NCI-H510A (cell line): Measurements from ENCODE around the gene CENATAC.
A peak's percentile ranks its signal among the peaks of the same experiment; 100 is the strongest.
"Not testable (repeated sequence)": the region's sequence is repeated elsewhere in the genome, so short reads cannot be mapped to it uniquely, and the experiment has no call there.

ENCODE experiments used
- DNase-seq: peaks from one replicate; lab custom pipeline; 2025; lab: John Stamatoyannopoulos, UW

CENATAC gene

DNA sequence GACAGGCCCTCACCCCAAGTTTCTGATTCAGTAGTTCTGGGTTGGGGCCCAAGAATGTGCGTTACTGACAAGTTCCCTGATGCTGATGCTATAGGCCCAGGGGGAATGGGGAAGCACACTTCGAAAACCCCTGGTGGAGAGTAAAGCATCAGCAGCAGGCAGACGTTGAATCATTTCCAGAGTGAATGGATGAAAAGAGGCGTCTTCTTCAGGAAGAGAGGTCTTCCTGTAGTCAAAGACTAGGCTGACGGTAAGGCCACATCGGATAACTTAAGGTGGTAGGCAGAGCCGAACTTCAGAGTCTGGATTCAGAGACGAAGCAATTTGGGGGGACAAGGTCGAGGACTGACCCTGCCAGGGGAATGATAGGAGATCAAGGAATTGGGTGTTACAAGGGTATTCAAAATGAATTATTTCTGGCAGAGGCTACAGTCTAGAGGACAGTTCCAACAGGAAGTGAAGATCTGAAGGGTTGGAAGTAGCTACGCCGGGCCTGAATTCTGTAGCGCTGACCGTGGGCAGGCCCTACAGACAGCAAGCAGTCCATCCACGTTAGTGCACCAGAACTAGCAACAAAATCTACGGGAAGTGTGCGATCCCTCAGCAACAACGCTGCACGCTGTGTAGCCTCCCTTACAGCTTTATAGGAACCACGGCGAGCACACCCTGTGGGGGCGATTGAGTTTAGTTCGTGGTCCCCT is 862 bp upstream of the CENATAC start:
- DNase-seq: no peak

DNA sequence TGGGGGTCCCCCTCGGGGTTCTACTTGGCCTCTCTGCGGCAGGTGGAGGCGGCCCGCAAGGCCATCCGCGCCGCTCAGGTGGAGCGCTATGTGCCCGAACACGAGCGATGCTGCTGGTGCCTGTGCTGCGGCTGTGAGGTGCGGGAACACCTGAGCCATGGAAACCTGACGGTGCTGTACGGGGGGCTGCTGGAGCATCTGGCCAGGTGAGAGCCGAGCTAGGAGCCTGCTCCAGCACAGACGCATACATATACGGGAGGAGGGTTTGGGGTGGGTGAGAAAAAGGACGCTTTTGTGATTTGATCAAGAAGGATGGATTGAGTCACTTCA is 415 bp downstream of the CENATAC start:
- DNase-seq: no peak

GRCh38 chr11:118998822-118999221 is 884 bp downstream of the CENATAC start:
- DNase-seq: no peak

DNA sequence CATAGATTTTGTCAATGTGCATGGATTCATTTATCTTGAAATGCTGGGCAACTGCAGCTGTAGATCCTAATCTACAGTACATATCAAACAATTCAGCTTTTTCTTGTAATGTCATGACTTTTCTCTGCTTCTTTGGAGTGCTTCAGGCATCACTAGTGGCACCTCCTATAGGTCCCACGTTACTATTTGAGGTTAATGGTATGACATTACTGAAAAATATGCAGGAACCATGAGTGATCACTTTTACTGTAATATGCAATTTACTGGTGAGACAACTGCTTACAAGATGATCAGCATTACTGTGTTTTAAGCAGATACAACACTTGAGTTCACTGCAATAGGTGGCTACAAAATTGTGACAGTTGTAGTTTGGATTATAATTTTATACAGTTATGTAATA is 3.0 kb downstream of the CENATAC start:
- DNase-seq: no peak

DNA sequence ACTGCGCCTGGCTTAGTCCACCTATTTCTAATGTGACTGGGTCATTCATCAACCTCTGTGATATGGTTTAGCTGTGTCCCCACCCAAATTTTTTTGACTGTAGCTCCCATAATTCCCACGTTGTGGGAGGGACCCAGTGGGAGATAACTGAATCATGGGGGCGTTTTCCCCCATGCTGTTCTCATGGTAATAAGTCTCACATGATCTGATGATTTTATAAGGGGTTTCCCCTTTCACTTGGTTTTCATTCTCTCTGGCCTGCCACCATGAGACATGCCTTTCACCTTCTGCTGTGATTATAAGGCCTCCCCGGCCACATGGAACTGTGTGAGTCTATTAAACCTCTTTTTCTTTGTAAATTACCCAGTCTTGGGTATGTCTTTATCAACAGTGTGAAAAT is 8.7 kb downstream of the CENATAC start:
- DNase-seq: no peak

- no peak for DNase-seq
These were observed 13.6 kb downstream of the CENATAC start for GRCh38 chr11:119011476-119012053.

DNA sequence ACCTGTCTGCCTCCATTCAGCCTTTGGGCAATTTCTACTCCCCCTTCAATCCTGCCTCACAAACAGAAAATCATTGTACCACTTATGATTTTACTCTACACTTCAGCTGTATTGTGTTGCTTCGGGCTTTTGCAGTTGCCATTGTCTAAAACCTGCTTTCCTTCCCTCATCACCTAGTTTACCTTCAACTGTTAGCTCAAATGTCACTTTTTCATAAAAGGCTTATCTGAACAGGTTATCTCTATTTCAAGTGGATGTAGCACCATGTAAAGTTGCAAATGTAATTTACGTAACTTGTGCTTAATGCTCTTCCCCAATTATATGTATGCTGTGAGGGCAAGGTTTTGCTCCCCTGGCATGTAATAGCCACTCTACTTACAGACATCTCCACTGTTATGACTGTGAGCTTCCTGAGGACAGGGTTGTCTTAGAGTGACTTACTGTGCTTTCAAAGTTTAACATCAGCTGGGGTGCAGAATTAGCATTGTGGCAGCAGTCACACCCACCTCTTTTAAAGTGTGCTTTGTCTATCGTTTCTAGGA is 14.8 kb downstream of the CENATAC start:
- DNase-seq: no peak

DNA sequence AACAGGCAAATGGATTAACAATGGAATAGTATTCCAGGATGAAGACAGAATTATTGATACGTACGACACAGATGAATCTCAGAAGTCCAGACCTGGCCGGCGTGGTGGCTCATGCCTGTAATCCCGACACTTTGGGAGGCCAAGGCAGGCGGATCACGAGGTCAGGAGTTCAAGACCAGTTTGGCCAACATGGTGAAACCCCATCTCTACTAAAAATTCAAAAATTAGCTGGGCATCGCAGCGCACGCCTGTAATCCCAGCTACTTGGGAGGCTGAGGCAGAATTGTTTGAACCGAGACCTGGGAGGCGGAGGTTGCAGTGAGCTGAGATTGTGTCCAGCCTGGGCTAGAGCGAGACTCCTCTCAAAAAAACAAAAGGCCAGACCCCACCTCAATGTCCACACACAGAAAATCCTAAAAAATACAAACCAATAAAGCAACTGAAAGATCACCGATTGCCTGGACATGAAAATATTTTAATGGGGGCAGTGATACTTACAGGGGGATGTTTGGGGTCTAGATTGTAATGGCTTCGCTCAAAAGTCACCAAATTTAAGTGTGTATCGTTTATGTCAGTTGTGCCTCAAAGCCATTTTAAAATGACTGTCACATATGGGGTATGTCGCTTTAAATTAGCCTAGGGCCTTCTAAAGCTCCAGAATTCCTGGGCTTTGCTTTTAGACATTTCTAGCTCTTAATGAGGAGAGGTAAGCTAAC is 16.4 kb downstream of the CENATAC start:
- DNase-seq: no peak

- DNase-seq: no peak
These were observed 17.2 kb downstream of the CENATAC start for GRCh38 chr11:119015054-119015611.

DNA sequence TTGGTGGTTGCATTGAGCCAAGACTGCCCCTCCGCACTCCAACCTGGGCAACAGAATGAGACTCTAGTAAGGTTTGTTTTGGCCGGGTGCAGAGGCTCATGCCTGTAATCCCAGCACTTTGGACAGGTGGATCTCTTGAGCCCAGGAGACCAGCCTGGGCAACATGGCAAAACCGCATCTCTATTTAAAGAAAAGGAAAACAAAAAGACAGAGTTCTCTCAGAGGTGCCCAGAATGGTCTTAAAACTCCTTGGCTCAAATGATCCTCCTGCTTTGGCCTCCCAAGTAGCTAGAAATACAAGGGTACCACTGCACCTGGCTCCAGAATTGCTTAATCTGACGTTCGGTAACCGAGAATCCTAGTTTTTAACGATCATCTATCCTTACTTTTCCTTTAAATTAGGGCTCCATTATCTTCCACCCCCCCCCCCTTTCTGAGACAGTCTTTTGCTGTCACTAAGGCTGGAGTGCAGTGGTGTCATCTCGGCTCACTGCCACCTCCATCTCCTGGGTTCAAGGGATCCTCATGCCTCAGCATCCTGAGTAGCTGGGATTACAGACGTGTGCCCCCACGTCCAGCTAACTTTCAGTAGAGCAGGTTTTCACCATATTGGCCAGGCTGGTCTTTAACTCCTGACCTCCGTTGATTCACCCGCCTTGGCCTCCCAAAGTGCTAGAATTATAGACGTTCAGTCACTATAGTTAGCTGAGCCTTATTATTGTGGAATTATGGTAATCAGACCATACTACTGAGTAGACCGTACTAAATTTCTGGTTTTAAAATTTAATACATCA is 18.5 kb downstream of the CENATAC start:
- no peak for DNase-seq

DNA sequence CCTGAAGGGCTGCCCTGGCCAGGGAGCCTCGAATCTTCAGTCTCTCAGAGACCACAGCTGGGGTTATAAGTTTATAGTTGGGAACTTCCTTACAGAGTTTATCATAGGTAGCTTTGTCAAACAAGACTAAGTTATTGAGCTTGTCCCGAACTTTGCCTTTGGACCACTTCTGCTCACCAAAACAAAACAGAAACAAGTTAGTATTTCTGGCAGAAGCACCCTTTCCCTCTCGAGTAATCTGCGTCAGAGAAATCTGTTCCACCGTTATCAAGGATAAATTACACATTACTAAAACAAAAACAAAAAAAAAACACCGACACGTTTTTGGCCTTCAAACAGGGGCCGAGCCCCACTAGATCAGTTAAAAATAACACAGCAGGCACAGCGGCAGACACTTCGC is 19.4 kb downstream of the CENATAC start:
- not testable (repeated sequence) for DNase-seq

DNA sequence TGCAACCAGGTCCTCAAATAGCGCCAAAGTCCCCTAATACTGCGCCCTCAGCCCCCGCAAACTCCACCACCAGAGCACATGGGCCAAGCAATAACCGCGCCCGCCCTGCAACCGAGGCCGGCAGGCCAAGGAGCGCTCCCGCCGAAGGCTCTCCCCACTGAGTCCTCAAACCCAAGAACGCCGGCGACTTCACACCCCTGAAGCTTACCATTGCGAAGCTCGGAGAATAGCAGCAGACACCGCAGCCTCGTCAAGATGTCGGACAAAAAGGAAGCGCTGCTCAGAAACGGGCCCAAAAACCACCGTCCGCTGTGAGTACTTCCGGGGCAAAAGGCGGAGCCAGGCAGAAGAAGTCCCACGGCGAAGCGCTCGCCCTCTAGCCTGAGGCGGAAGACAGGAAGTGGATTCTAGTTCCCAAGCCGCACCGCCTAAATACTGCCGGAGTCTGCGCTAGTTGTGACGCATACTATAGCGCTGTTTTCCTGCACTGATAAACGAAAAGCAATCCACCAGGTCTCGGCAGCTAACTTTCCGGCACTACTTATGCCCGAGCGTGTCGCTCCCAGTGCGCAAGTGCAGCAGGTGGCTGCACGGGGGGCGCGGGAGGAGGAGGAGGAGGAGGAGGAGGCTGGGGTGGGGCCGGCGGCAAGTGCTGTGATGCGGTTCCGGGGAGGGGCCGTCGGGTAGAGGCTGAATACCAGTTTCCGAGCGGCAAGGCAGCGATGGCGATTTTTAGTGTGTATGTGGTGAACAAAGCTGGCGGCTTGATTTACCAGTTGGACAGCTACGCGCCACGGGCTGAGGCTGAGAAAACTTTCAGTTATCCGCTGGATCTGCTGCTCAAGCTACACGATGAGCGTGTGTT is 20.4 kb downstream of the CENATAC start, which contains the start of the genes RPS25 and TRAPPC4:
TSS of gene RPS25 (minus strand) at position 270 of the 865 bp plus-strand sequence. CDS start at position 211, 59 bp downstream.
TSS of gene TRAPPC4 (plus strand) at position 693 of the 865 bp plus-strand sequence. CDS start at position 723, 30 bp downstream.
- DNase-seq: peak; percentile 95

DNA sequence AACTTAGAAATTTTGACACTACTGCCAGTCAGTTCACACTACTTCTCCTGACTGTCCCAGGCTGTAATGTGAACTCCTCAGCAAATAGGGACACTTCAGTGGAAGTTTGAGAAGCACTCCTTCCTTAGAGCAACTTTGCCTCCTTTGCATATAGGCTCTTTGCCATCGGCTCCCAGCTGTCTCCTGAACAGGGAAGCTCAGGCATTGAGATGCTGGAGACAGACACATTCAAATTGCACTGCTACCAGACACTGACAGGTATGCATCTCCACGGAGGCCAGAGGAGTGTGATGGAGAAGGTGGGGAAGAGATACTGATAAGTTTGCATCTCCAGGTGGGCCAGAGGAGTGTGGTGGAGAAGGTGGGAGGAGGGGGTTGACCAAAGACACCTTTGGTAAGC is 22.1 kb downstream of the CENATAC start:
- DNase-seq: no peak

GRCh38 chr11:119021631-119022030 is 23.7 kb downstream of the CENATAC start:
- no peak for DNase-seq

DNA sequence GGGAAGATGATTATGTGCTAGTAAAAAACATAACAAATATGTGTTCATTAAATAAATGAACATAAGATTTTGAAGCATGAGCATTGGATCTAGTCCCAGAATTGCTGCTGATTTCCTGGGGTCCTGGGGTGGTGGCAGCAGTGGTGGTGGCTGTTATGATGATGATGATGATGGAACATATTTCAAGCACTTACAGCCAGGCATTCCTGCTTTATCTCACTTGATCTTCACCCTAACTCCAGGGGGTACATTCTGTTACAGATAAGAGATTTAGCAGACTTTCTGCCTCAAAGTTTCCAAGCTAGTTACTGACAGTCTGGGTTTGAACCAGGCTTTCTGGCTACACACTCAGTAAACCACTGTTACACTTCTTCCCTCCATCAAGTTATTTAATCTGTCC is 25.8 kb downstream of the CENATAC start:
- DNase-seq: no peak

DNA sequence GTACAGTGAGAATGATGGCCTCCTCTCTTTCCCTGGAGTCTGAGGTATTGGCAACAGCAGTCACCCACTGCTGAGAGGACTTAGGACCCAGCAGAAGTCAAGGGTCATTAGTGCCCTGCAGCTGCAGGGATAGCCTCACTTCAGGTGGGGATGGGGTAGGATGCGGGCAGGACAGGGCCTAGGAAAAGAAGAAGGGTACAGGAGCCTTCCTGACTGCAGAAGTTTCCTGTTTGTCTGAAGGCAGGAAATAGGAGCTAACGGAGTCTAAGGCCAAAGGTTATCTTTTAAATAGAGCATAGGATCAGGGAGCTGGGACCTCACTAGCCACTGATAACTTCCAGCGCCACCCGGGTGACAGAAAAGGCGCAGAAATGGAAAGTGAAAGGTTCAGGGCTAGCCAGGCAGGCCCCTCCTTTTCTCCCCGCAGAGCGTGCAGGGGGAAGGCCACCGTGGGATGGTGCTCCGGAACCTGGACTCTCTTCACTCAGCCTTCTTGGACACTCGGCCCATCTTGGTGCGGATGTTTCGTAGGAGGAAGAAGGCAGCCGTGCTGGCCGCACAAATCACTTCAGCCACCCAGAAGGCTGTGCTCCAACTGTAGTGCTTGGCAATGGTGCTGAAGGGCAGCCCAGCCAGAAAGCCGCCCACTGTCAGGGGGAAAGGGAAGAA is 26.6 kb downstream of the CENATAC start:
- DNase-seq: no peak

DNA sequence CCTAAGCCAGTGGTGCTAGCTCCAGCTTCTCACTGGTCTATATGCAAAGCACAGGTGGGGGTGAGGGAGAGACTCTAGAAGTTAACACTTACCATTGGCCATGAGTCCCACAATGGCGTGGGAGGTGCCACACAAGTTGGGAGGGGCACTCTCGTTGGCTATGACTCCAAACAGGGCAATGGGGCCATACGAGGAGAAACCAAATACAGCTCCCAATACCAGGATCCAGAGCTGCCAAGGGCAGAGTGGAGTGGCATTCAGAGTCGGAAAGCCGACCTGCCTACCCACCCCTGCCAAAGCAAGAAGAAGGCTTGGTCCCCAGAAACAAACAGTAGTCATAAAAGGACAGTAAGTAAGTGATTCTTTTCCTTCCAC is 27.1 kb downstream of the CENATAC start:
- no peak for DNase-seq

- DNase-seq: no peak
These were observed 27.6 kb downstream of the CENATAC start for GRCh38 chr11:119025541-119025940.

- DNase-seq: no peak
These were observed 28.2 kb downstream of the CENATAC start for GRCh38 chr11:119025978-119026766.
